ENCODE measurements around the gene KSR1. TPM values are rescaled to one million over a fixed set of nuclear protein-coding genes. Genes with fewer than 3 reads are reported as not detected.
A peak's percentile ranks its signal among the peaks of the same experiment; 100 is the strongest.

The KSR1 gene
- polyA plus RNA-seq, 4 donors: 34.9 to 88.9 (median 57.6) TPM

DNA sequence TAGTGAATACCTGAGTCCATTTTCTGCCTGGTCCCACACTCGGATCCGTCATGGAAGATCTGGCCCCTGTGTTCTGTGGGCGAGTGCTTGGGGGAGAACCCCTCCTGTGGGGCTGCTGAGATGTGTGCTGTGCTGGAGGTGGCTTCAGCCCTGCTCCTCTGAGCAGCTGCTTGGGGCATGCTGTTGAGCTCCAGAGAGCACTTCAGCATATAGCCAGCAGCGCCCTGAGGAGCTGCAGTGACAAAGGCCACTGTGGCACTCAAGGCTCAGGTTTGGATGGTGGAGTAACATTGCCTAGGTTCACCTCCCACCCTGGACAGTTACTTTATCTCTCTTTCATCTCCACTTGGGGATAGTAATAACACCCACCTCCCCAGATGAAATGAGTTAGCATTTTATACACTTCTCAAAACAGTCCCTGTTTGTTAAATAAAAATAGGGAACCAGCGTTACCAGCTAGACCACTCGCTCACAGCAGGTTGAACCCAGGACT lies 75.3 kb downstream of the KSR1 start:
- no peak for DNase-seq (ENCODE audit: low read depth in 4 of 4, low spot score in 2 of 4)

DNA sequence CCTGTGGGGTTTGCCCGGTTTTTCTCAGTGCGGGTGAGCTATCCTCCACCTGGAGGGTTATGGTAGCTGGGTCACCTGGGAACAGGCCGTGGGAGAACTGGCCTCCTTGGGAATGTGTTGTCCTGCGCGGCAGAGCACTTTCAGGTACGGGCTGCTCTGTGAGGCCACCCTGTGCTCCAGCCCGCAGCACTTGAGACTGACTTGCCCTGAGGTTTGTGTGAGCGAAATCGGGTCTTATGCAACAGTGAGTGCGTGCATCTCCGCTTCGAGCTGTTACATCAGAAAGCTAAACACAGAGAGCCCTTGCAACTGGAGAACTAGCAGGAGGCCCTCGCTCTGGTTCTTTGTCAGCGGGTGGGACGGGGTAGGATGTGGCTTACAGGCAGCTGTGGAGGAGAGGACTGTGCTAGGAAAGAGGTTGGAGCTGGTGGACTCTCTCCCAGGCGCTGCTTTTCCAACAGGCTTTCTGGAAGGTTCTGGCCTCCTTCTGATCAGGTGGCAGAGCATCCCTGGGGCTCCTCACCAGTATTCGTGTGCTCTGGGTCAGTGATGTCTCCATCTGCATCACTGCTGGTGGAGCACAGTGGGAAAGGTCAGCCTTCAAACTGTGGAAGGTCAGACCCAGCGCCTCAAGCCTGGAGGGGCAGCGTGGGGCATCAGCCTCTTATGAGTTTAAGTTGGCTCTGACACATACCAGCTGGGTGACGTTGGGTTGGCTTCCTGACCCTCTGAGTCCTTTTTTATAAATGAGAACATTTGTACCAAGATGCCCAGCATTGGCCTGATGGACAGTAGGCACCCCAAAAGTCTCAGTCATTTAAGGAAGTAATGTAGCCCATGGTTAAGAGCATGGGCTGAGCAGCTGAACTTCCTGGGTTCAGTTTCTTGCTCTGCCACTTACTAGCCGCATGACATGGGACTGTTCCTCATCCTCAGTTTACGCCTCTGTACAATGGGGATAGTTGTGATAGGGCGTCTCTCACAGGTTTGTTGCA lies 76.3 kb downstream of the KSR1 start:
- no peak for DNase-seq (ENCODE audit: low read depth in 4 of 4, low spot score in 2 of 4)

DNA sequence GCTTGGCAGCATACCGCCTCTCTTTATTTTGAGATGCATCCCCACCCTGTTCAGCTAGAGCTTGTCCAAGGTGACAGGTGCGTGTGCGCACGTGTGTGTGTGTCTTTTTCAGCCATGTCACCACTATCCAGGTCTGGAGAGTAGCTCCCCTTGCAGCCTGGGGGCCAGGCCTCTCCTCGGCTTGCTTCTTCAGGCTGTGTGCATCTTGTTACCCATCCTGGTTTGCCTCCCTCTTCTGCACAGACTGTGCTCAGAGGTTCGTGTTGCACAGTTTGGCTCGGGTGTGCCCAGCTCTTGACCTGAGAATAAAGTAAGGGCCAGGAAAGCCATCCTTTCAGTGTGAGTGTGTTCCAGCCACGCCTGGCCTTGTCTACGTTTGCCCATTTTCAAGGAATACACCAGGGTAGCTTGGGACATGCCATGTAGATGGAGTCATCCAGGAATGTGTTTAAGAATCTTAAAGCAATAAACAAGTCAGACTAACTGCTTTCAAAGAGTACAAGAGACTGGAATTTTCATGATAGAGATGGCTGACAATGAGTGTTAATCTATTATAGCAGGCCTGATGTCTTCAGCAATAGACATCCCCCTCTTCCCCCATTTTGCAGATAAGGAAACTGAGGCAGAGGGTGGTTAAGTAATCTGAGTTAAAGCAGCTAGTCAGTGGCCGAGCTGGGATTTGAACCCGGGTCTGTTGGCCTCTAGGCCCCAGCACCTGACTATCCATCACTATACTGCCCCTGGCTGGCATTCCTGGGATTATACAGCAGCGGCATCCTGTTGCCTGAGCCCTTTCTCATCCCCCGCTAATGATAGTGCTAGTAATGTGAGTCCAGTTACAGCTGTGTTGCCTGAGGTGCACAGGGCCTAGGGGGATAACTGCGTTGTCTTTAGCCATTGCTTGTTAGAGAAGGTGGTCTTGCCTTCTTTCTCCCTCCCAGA lies 77.9 kb downstream of the KSR1 start:
- no peak for DNase-seq (ENCODE audit: low read depth in 4 of 4, low spot score in 2 of 4)

DNA sequence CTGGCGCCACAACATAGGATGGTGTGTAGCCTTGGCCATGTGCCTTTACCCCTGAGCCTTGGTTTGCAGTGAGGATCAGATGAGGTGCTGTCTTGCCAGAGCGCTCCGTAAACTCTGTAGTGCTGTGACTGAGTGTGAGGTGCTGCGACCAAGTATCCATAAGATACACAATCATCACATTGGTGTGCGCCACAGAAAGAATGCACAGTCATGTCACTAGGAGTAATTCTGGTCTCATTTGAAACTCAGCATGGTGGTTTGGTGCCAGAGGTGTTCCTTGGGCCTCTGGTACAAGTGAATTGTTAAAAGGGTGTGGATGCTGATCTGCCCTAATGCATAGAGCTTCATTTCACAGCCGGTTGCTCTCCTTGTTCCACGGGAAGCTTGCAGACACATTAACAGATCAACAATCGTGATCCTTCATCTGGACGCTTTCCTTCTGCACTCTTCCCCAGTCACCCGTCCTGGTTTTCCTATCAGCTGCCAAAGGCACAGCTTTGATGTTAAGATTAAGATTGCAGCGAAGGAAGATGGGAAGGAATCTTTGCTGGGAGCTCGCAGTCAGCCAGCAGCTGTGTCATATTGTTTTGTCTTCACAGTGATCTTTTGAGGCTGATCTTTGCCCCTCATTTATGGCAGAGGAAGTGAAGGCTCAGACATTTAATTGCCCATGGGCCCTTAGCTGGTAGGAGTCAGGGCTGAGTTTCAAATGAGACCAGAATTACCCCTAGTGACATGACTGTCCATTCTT lies 79.1 kb downstream of the KSR1 start:
- DNase-seq (ENCODE audit: low read depth in 4 of 4, low spot score in 2 of 4): no peak

DNA sequence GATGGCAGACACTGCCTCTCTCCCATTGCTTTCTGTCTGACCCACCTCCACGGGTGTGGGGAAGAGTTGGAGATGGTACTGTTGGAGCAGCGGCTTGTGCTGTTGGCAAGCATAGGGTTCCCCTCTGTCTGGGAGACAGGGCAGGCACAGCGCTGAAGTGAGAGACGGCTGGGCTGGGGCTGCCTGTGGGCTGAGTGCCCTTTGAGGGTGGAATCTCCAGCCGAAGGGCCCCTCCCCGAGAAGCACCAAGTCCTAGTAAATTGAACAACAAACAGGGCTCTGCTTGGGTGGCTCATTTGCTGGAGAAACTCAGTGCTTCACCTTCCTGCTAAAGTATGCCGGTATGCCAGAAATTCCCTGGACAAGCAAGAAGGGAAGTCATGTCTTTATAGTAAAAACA lies 79.7 kb downstream of the KSR1 start:
- no peak for DNase-seq (ENCODE audit: low read depth in 4 of 4, low spot score in 2 of 4)

DNA sequence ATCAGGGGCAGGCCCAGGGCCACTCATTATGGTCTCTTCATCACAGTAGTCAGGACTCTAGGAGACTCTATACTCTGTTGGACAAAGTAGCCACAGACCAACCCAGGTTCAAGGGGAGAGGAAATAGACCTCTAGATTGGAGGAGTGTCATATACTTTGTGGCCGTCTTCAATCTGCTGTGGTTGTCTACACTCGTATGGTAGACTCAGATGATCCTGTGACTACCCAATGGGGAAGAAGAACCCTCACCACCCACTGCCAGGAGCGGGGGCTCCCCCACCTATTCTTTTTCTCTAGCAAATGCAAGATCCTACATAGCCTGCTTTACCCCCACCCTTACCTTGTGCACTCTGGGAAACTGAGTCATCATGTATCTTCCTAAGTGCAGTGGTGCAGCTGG lies 80.5 kb downstream of the KSR1 start:
- no peak for DNase-seq (ENCODE audit: low read depth in 4 of 4, low spot score in 2 of 4)

DNA sequence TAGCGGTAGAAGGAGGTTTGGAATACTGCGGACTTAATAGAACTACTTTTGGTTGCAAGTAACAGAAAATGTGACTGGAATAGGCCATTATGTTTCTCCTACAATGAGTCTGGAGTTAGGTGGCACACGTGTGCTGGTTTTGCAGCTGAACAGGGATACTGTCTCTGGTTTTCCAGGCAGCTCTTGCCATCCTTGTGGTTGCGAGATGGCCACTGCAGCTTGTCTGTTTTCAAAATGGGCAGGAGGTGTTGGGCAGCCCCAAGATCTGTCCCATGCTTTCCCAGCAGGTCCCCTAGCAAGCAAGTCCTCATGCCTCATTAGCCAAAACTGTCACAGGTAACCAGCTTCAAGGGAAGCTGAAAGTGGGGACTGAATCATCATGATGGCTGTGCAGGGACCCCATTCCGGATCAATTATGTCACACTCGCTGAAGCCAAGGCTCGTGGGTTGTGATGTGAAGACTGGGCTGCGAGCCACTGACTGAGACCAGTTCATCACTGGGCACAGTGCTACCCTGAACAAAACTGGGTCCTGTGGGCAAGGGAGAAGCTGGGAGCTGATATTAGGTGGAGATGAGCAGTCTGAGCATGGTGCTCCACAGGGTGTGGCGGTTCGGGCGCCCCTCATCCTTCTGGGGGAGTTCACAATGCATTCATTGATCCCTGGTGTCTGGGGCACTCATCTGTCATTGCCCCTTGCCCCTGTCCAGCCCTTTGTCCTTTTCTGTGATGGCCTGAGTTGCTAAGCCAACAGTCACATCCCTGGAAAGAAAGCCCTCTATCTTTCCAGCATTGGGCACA lies 82.1 kb downstream of the KSR1 start:
- DNase-seq (ENCODE audit: low read depth in 4 of 4, low spot score in 2 of 4): no peak

DNA sequence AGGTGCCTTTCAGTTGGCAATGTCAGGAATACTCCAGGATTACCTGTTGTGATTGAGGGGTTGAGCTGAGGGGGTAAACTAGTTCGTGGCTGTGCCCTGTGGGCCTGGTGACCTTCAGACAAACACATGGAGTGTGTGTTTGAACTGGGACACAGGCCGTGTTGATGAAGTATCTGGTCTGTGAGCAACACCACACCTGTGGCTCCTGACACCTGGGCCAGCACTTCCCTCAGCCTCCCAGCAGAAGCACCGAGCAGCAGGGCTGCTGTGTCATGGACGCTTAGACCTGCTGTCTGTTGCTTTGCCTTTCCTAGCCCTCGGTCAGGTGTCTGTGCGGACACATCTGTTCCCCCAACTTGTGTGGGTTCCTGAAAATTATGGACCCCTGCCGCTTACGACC lies 82.9 kb downstream of the KSR1 start:
- no peak for DNase-seq (ENCODE audit: low read depth in 4 of 4, low spot score in 2 of 4)

DNA sequence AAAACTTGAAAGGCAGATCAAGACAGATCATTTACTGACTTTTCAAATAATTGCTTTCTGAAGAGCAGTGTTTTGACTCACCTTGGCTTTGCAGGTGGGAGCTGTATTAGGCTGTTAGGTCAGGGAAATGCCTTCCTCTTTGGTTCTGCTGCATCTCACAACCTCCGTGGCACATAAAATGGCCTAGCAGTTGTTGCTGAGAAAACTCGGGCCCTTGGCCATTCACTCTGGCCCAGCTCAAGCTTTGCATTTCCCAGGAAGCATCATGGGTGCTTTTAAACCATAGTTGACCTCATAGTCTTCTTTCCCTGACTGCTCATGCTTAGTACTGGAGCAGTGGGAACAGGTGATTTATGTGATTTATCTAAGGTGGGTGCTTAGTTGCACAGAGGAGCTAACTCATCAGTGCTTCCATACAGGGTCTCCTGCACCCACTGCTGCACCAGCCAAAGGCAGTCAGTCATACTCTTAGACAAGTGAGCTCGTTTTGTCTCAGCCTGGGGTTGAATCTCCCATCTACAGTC lies 83.6 kb downstream of the KSR1 start:
- no peak for DNase-seq (ENCODE audit: low read depth in 4 of 4, low spot score in 2 of 4)

DNA sequence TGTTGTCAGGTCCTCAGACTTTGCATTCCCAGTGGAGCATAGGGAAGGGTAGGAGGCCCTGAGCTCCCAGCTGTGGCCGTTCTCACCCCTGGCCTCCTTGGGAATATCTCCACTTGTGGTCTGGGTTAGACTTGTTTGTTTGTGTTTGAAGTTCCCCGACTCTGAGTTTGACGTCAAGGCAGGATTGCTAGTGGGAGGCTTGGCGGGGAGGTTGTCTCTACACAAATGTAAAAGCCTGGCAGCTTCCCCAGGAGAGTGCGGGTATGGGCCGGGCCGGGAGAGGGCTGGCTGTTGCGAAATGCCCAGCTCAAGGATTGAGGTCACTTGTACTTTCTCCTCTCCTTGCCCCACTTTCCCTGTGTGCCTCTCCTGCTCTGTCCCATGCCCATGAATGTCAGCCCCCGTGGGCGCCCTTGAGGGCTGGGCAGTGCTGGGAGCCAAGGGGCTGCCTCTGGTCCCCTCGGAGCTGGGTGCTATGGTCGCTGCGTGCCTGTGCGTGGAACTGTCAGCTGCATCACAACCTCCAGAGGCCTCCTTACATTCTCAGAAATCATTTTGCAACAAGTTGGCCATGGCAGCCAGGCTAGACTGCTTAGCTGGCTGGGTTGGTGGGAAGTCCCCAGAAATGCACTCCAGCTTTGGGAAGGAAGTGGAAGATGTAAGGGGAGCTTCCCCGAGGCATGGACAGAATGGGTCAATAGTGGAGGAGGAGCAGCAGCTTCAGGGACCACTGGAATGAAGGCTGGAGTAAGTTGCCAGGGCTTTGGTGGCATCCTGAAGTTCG lies 84.3 kb downstream of the KSR1 start:
- no peak for DNase-seq (ENCODE audit: low read depth in 4 of 4, low spot score in 2 of 4)

DNA sequence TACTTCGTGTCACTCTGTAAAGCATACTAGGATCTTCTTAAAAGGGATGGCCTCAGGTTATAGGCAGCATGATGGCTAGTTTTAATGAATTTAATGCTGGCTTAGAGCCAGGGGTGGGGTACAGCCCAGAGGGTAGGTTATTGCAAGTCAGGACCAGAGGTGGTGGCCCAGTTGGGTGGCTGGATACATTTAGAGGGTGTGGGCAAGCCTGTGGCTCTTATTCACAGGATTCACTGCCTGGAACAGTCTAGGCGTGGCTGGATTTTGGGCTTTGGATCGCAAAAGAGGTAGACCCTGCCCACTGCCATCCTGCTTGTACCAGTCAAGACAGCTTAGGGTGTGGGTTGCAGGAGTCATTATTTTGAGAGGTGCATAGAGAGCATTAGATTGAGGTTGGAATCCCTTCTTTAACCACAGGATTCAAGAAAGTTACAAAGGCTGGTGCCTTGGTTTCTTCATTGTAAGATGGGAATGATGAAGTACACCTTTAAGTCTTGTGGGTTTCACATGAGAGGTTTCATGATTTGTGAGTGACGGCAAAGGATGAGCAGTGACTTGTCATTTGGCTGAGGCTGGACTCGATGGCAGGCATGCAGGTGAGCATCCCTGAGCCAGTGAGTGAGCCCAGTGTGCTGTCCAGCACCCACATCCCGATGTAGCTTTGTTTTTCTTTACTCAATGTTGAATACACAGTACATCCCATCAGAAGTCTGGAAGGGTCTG lies 85.2 kb downstream of the KSR1 start:
- no peak for DNase-seq (ENCODE audit: low read depth in 4 of 4, low spot score in 2 of 4)

DNA sequence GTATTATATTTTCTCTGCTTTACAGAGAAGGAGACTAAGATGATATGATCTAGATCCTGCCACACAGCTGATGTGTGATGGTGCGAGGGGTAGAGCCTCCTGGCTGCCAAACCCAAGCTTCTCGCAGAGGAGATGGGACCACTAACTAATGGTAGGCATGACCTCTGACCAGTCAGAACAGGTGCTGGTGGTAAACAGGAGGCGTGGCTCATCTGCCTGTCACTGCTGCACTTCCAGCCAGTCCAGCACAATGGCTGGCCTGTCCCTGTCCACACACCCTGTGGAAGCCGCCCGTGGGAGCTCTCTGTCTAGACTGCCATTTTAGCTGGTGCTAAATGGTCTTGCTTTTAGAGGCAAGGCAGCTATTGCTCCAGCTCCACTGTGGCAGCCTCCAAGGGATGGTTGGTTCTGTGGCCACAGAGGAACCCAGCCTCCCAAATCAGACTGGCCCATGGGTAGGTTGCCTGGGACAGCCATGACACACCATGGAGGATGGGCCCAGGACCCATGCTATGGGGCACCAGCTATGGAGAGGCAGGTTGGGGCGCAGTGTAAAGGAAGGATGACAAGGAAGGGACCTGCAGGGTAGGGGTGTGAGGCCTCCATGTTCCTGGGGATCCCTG lies 86.7 kb downstream of the KSR1 start:
- no peak for DNase-seq (ENCODE audit: low read depth in 4 of 4, low spot score in 2 of 4)

DNA sequence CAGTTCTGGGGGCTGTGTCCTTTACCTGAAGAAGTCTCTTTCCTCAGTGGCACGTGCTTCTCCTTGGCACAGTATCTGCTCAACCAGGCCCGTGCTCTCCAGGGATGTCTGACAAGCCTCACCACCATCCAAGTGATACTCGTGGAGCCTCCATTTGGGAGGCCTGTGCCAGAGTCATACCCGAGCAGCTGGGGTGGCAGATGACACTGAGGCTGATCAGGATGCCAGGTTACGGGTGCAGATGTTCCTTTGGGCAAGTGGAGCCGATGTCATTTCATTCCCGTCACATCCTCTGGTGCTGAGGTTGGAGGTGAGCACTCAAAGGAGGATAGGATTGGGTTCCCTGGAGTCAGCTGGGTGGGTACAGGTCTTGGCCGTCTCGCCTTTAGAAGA lies 87.2 kb downstream of the KSR1 start:
- no peak for DNase-seq (ENCODE audit: low read depth in 4 of 4, low spot score in 2 of 4)

DNA sequence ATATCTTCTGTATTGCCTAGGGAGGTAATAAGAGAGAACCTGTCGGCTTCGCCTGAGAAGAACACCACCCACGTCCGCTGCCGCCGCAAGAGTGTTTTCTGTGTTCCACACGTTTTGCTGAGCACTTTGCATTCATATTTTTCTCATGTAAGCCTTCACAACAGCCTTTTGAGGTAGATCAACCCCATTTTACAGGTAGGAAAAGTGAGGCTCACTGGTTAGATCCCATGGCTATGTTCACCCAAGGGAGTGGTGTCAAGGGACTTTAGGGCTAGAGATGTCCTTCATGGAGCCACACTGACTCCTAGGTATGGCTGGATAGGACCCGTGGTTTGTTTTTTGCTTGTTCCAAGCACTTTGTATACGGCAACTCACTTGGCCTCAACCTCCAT lies 87.7 kb downstream of the KSR1 start:
- no peak for DNase-seq (ENCODE audit: low read depth in 4 of 4, low spot score in 2 of 4)

DNA sequence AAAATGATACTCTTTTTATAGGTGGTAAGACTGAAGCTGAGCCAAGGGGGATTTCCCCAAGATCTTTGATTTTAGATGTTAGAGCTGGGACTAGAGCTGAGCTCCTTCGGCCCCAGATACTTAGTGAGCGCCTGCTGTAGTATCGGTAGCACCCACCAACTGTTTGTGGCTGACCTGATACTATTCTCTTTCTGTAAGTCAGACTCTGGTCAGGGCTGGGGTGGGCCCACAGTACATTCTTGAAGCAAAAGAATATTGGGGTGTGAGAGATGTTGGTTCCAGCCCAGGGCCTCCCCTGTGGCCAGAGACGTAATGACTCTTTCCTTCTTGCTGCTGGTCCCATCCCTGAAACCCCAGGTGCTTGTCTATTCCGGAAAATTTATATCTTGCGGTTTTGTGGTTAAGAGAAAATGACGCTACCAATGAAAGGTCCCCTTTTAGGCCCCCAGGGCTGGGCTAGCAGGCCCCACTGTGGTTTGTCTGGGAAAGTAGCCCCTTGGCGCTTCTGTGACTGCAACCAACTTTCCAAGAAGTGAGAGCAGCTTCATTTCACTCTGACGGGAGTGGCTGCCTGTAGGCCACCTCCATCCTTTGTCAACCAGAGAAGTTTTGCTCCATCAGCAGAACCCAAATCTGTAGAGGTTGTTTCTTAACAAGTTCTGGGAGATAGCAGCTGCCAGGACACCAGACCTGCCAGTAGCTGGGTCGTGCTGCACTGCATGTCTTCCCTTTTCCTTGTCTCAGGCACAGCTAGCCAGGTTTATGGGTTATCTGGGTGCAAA lies 88.3 kb downstream of the KSR1 start:
- no peak for DNase-seq (ENCODE audit: low read depth in 4 of 4, low spot score in 2 of 4)

DNA sequence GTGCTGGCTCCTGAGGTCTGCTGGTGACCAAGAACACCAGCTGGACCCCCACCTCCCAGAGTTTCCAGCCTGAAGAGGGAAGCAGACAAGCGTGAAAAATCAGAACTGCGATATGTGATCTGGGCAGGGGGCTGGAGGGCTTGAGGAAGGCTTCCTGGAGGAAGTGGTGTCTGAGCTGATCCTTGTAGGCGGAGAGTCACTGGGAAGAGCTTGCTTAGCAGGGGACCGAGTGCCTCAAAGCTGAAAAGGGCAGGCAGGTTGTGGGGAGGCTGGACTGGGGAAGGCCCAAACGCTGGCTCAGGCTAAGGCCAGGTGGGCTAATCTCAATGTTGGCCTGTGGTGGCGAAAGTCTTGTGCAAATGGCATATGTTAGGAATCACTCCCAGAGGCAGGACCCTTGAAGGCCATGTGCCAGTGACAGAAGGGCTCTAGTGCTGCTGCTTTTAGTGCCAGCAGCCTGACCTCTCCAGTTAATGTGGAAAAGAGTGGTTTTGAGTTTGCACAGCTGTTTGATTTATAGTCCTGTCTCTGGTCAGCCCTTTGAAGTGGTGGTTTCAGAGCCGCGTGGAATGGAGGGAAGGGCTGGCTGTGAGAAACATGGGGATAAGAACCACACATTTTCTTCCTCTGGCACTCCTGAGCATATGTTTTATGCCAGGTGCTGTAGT lies 89.4 kb downstream of the KSR1 start:
- peak in 1 of 4 donors; percentile 35 for DNase-seq (ENCODE audit: low read depth in 4 of 4, low spot score in 2 of 4)

All from left renal cortex interstitium (tissue), 4 donors.